ENCODE data around the gene NPHS1.

NPHS1 gene

GRCh38 chr19:35777961-35778360 is 74.3 kb downstream of the NPHS1 start:
- H3K9ac ChIP-seq (ENCODE audit: low read depth, low read length, poor library complexity, severe bottlenecking), result peak overlapping the region; percentile 85
- H3K79me2 ChIP-seq (ENCODE audit: insufficient read depth, low read length), result peaks cover 39% of the 10 kb centered on the region
- peaks cover 28% of the 10 kb centered on the region for H3K4me1 ChIP-seq (ENCODE audit: insufficient read depth, low read length, poor library complexity, severe bottlenecking)
- peaks cover 22% of the 10 kb centered on the region; the same call in 1 of the 2 replicates for H3K36me3 ChIP-seq (ENCODE audit: insufficient read depth, low read length)
- TF ChIP-seq CTCF (conservative IDR thresholded peaks at IDR 0.05; ENCODE audit: low read length) (no peak), EZH2phosphoT487 (IDR thresholded peaks at IDR 0.05; ENCODE audit: borderline replicate concordance) (no peak)
- H3K4me2 ChIP-seq (ENCODE audit: low read depth, low read length, poor library complexity, severe bottlenecking), result peak overlapping the region; percentile 95
- no peaks in the 10 kb centered on the region for H3F3A ChIP-seq (ENCODE audit: low read depth)
- no peaks in the 10 kb centered on the region for H3K27me3 ChIP-seq (ENCODE audit: insufficient read depth, low read length, poor library complexity, severe bottlenecking)
- H2AFZ ChIP-seq (ENCODE audit: low read length), result no peak overlapping the region
- H4K20me1 ChIP-seq (ENCODE audit: insufficient read depth, low read length, poor library complexity, severe bottlenecking), result peaks cover 11% of the 10 kb centered on the region
- no peaks in the 10 kb centered on the region for H3K9me2 ChIP-seq (replicated peaks; ENCODE audit: low read depth, low read length)
- H3K9me3 ChIP-seq (ENCODE audit: insufficient read depth, low read depth, low read length), result no peaks in the 10 kb centered on the region
- H3K4me3 ChIP-seq (ENCODE audit: low read length, poor library complexity, severe bottlenecking), result peak overlapping the region; percentile 96

GRCh38 chr19:35777086-35777841 is 75.0 kb downstream of the NPHS1 start:
- Histone ChIP-seq H3K9me3 (ENCODE audit: insufficient read depth, low read depth, low read length) (no peaks in the 10 kb centered on the region), H3F3A (ENCODE audit: low read depth) (no peaks in the 10 kb centered on the region), H3K36me3 (ENCODE audit: insufficient read depth, low read length) (peaks cover 16% of the 10 kb centered on the region; the same call in 1 of the 2 replicates), H3K9me2 (replicated peaks; ENCODE audit: low read depth, low read length) (no peaks in the 10 kb centered on the region), H3K27me3 (ENCODE audit: insufficient read depth, low read length, poor library complexity, severe bottlenecking) (no peaks in the 10 kb centered on the region), H4K20me1 (ENCODE audit: insufficient read depth, low read length, poor library complexity, severe bottlenecking) (peaks cover 11% of the 10 kb centered on the region), H3K4me1 (ENCODE audit: insufficient read depth, low read length, poor library complexity, severe bottlenecking) (peaks cover 28% of the 10 kb centered on the region), H3K9ac (ENCODE audit: low read depth, low read length, poor library complexity, severe bottlenecking) (peak overlapping the region; percentile 85), H3K79me2 (ENCODE audit: insufficient read depth, low read length) (peaks cover 39% of the 10 kb centered on the region), H2AFZ (ENCODE audit: low read length) (no peak overlapping the region), H3K4me2 (ENCODE audit: low read depth, low read length, poor library complexity, severe bottlenecking) (peak overlapping the region; percentile 95), H3K4me3 (ENCODE audit: low read length, poor library complexity, severe bottlenecking) (peak overlapping the region; percentile 96)
- TF ChIP-seq CTCF (conservative IDR thresholded peaks at IDR 0.05; ENCODE audit: low read length) (no peak), EZH2phosphoT487 (IDR thresholded peaks at IDR 0.05; ENCODE audit: borderline replicate concordance) (no peak)

- peaks cover 28% of the 10 kb centered on the region for H3K4me1 ChIP-seq (ENCODE audit: insufficient read depth, low read length, poor library complexity, severe bottlenecking)
- H3K79me2 ChIP-seq (ENCODE audit: insufficient read depth, low read length), result peaks cover 39% of the 10 kb centered on the region
- H3K36me3 ChIP-seq (ENCODE audit: insufficient read depth, low read length), result peaks cover 11% of the 10 kb centered on the region; the same call in 1 of the 2 replicates
- no peaks in the 10 kb centered on the region for H3K9me2 ChIP-seq (replicated peaks; ENCODE audit: low read depth, low read length)
- H4K20me1 ChIP-seq (ENCODE audit: insufficient read depth, low read length, poor library complexity, severe bottlenecking), result peaks cover 11% of the 10 kb centered on the region
- H2AFZ ChIP-seq (ENCODE audit: low read length), result peak overlapping the region; percentile 82
- no peaks in the 10 kb centered on the region for H3K9me3 ChIP-seq (ENCODE audit: insufficient read depth, low read depth, low read length)
- H3K9ac ChIP-seq (ENCODE audit: low read depth, low read length, poor library complexity, severe bottlenecking), result peak overlapping the region; percentile 85
- H3K4me3 ChIP-seq (ENCODE audit: low read length, poor library complexity, severe bottlenecking), result peak overlapping the region; percentile 96
- peak overlapping the region; percentile 95 for H3K4me2 ChIP-seq (ENCODE audit: low read depth, low read length, poor library complexity, severe bottlenecking)
- TF ChIP-seq CTCF (conservative IDR thresholded peaks at IDR 0.05; ENCODE audit: low read length), result no peak
- H3K27me3 ChIP-seq (ENCODE audit: insufficient read depth, low read length, poor library complexity, severe bottlenecking), result no peaks in the 10 kb centered on the region
- no peaks in the 10 kb centered on the region for H3F3A ChIP-seq (ENCODE audit: low read depth)
Observed at GRCh38 chr19:35776102-35776788, 76.1 kb downstream of the NPHS1 start.

All from Loucy (cell line).